ENCODE data around the gene KDM2B. TPM values are rescaled to one million over a fixed set of nuclear protein-coding genes. Genes with fewer than 3 reads are reported as not detected.
A peak's percentile ranks its signal among the peaks of the same experiment; 100 is the strongest.
"Not testable (repeated sequence)": the region's sequence is repeated elsewhere in the genome, so short reads cannot be mapped to it uniquely, and the experiment has no call there.

KDM2B gene
- total and polyA plus RNA-seq, 2 experiments from 2014 or later, result 59.4 to 161 TPM

DNA sequence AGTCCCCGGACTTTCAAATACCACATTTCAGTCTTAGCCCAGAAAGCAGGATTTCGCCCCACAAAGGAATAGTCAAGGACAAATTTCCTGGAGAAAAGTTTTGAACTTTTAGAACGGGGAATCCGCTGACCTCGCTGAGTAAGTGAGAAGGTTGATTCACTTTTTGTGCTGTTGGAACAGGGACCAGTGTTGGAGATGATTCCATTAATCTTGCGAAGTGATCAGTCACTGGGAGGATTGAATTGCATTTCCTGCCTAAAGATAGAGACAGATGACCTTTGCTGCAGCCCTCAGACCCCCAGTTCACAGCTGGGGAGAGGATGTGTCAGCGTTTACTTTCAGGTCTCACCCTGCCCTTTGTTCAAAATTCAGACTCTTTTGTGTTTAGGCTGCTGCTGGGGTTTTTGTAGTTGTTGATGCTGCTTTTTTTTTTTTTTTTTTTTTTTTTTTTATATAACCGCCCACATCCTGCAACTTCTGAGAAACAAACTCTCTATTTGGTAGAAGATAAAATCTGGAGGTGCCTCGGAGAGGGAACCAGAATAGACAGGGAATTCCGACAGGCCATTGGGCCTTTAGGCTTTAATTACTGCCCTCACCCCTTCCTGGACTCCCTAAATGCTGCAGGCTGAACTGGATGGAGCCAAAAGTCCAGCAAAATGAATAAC is 9.8 kb upstream of the KDM2B start:
- H3K36me3 Mint-ChIP-seq (ENCODE audit: low read depth), result peaks cover 31% of the 10 kb centered on the region
- ATAC-seq, result peak; percentile 55; the same call in 2 of the 3 replicates

DNA sequence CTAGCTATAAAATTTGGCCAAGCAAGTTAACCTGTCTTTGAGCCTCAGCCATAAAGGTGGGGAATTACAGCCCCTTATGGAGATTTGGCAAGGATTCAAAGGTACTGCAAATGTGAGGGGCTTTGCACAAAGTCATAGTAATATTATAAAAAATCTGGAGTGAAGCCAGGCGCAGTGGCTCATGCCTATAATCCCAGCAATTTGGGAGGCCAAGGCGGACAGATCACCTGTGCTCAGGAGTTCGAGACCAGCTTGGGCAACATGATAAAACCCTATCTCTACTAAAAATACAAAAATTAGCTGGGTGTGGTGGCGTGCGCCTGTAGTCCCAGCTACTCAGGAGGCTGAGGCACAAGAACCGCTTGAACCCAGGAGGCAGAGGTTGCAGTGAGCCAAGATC is 4.1 kb upstream of the KDM2B start:
- Histone ChIP-seq H3K4me1 (ENCODE audit: insufficient read depth) (peaks cover 12% of the 10 kb centered on the region), H3F3A (replicated peaks; ENCODE audit: low read depth) (peaks cover 18% of the 10 kb centered on the region), H3K79me2 (replicated peaks; ENCODE audit: insufficient read depth) (peaks cover 81% of the 10 kb centered on the region), H3K27ac (ENCODE audit: low read depth) (0 out of 2 replicates have a peak overlapping the region, but pooled peaks have one; percentile 9)
- H3K36me3 ChIP-seq (ENCODE audit: insufficient read depth); H3K4me2 ChIP-seq; DNase-seq (ENCODE audit: low spot score); H3K27me3 ChIP-seq (ENCODE audit: insufficient read depth); H2AFZ ChIP-seq; H3K4me3 Mint-ChIP-seq; H4K20me1 ChIP-seq (replicated peaks; ENCODE audit: insufficient read depth); H3K4me3 ChIP-seq; H3K27ac Mint-ChIP-seq; H3K9me3 Mint-ChIP-seq; ATAC-seq; H3K9me2 ChIP-seq (ENCODE audit: insufficient read depth); H3K27me3 Mint-ChIP-seq (ENCODE audit: insufficient read depth, low read depth, poor library complexity): not testable (repeated sequence)
- peaks cover 11% of the 10 kb centered on the region for H3K36me3 Mint-ChIP-seq (ENCODE audit: low read depth)
- peaks cover 22% of the 10 kb centered on the region; the same call in 2 of the 3 replicates for H3K4me1 Mint-ChIP-seq

More for the DNA sequence above, 9.8 kb upstream of the KDM2B start:
- Histone ChIP-seq H3K4me3 (peak overlapping the region; percentile 4; the same call in 1 of the 2 replicates), H3K27ac (ENCODE audit: low read depth) (peak overlapping the region; percentile 70), H3K36me3 (ENCODE audit: insufficient read depth) (peaks cover 7% of the 10 kb centered on the region; the same call in 1 of the 2 replicates), H2AFZ (no peak overlapping the region), H3K4me1 (ENCODE audit: insufficient read depth) (peaks cover 9% of the 10 kb centered on the region), H3K79me2 (replicated peaks; ENCODE audit: insufficient read depth) (peaks cover 46% of the 10 kb centered on the region), H3K9me2 (ENCODE audit: insufficient read depth) (no peaks in the 10 kb centered on the region), H3K27me3 (ENCODE audit: insufficient read depth) (no peaks in the 10 kb centered on the region), H3F3A (replicated peaks; ENCODE audit: low read depth) (0 out of 2 replicates have a peak, but pooled peaks cover 7% of the 10 kb centered on the region), H3K4me2 (peak overlapping the region; percentile 41), H4K20me1 (replicated peaks; ENCODE audit: insufficient read depth) (no peaks in the 10 kb centered on the region)
- TF ChIP-seq NANOG (IDR thresholded peaks at IDR 0.05; ENCODE audit: borderline replicate concordance), result no peak
- Mint-ChIP-seq H3K4me3 (peak overlapping the region; percentile 41; the same call in 2 of the 3 replicates), H3K9me3 (no peaks in the 10 kb centered on the region), H3K4me1 (peaks cover 29% of the 10 kb centered on the region), H3K27me3 (ENCODE audit: insufficient read depth, low read depth, poor library complexity) (peaks cover 9% of the 10 kb centered on the region), H3K27ac (peak overlapping the region; percentile 97)
- DNase-seq (ENCODE audit: low spot score), result peak; percentile 37

DNA sequence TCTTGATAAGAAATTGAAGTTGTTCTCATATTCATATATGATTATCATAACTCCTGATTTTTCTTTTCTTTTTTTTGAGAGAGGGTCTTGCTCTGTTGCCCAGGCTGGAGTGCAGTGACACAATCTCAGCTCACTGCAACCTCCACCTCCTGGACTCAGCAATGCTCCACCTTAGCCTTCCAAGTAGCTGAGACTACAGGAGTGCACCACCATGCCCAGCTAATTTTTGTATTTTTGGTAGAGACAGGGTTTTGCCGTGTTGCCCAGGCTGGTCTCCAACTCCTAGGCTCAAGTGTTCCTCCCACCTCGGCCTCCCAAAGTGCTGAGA is 2.5 kb upstream of the KDM2B start:
- not testable (repeated sequence) for DNase-seq (ENCODE audit: low spot score)
- H3K27ac ChIP-seq (ENCODE audit: low read depth), result peak overlapping the region; percentile 92
- H3K4me2 ChIP-seq, result peak overlapping the region; percentile 70

DNA sequence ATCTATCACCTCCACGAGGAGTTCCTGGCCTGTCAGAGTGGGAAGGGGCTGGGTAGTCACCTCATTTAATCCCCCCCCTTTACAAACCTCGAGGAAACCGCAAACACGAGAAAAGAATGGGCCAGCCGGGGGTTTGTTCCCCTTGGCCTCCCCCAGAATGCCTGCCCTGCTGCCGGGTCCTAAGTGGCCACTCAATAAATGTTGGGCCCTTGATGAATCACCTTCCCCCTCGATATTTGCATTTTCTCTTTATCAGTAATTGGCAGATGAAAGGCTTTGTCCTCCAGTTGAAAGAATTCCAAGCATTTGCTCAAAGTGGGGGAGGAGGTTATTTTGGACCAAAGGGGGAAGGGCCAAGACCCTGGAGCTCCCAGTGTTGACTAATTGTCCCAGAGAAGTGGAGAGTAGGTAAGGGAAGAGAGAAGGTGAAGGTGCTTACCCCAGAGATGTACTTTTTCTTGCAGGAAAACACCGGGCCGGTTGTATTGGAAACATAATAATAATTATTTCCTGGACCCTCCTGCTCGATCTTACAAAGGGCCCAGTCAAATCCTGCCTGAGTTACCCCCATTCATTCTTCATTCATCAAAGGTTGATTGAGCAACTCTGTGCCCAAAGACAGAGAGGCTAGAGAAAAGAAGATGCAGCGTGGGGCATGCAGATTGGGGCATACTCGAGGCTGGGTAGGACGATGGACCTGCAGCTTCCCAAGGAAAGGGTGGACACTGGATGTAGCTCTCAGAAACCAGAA is 1.9 kb upstream of the KDM2B start:
- Mint-ChIP-seq H3K4me1 (peaks cover 22% of the 10 kb centered on the region; the same call in 2 of the 3 replicates), H3K4me3 (peak overlapping the region; percentile 90), H3K9me3 (no peaks in the 10 kb centered on the region), H3K27me3 (ENCODE audit: insufficient read depth, low read depth, poor library complexity) (peaks cover 6% of the 10 kb centered on the region), H3K27ac (peak overlapping the region; percentile 97), H3K36me3 (ENCODE audit: low read depth) (peaks cover 10% of the 10 kb centered on the region)
- peak; percentile 98 for DNase-seq (ENCODE audit: low spot score)
- Histone ChIP-seq H3F3A (replicated peaks; ENCODE audit: low read depth) (peaks cover 23% of the 10 kb centered on the region), H2AFZ (no peak overlapping the region), H3K4me3 (peak overlapping the region; percentile 90), H3K9me2 (ENCODE audit: insufficient read depth) (no peaks in the 10 kb centered on the region), H3K4me2 (peak overlapping the region; percentile 97), H3K27ac (ENCODE audit: low read depth) (peak overlapping the region; percentile 100), H3K27me3 (ENCODE audit: insufficient read depth) (no peaks in the 10 kb centered on the region), H3K4me1 (ENCODE audit: insufficient read depth) (peaks cover 12% of the 10 kb centered on the region), H3K79me2 (replicated peaks; ENCODE audit: insufficient read depth) (peaks cover 78% of the 10 kb centered on the region), H3K36me3 (ENCODE audit: insufficient read depth) (no peaks in the 10 kb centered on the region), H4K20me1 (replicated peaks; ENCODE audit: insufficient read depth) (no peaks in the 10 kb centered on the region)
- peak; percentile 39 for ATAC-seq
- TF ChIP-seq EZH2phosphoT487 (IDR thresholded peaks at IDR 0.05; ENCODE audit: unreplicated experiment) (no peak), NANOG (IDR thresholded peaks at IDR 0.05; ENCODE audit: borderline replicate concordance) (peak; percentile 54), JUNB (IDR thresholded peaks at IDR 0.05; ENCODE audit: unreplicated experiment) (no peak), ZNF331 (CRISPR knock-in tag; IDR thresholded peaks at IDR 0.05; ENCODE audit: low read depth) (no peak)

More for the DNA sequence above, 2.5 kb upstream of the KDM2B start:
- Histone ChIP-seq H3F3A (replicated peaks; ENCODE audit: low read depth) (peaks cover 21% of the 10 kb centered on the region), H3K4me3 (peak overlapping the region; percentile 90), H3K4me1 (ENCODE audit: insufficient read depth) (peaks cover 12% of the 10 kb centered on the region), H3K79me2 (replicated peaks; ENCODE audit: insufficient read depth) (peaks cover 79% of the 10 kb centered on the region)
- ATAC-seq; H3K27me3 ChIP-seq (ENCODE audit: insufficient read depth); H3K9me3 Mint-ChIP-seq; H3K27me3 Mint-ChIP-seq (ENCODE audit: insufficient read depth, low read depth, poor library complexity); H4K20me1 ChIP-seq (replicated peaks; ENCODE audit: insufficient read depth); H3K9me2 ChIP-seq (ENCODE audit: insufficient read depth); H3K36me3 ChIP-seq (ENCODE audit: insufficient read depth); H2AFZ ChIP-seq: not testable (repeated sequence)
- H3K4me1 Mint-ChIP-seq, result peaks cover 22% of the 10 kb centered on the region; the same call in 2 of the 3 replicates
- H3K36me3 Mint-ChIP-seq (ENCODE audit: low read depth), result peaks cover 10% of the 10 kb centered on the region
- peak overlapping the region; percentile 97 for H3K27ac Mint-ChIP-seq
- H3K4me3 Mint-ChIP-seq, result peak overlapping the region; percentile 90

Data from GM23338 (cell line).